H1 (cell line): ENCODE results near the gene SCNN1G.

ENCODE experiments used
- CEBPB ChIP-seq: IDR thresholded peaks from 2 replicates; pipeline ENCODE4 v1.6.1; 2012; ENCODE audit warnings: low read depth, low read length
- CHD2 ChIP-seq: IDR thresholded peaks from 2 replicates; pipeline ENCODE4 v1.6.1; 2012; ENCODE audit warnings: low read length, improper control_type of control experiment
- CREB1 ChIP-seq: IDR thresholded peaks from 2 replicates; pipeline ENCODE4 v1.6.1; 2012; ENCODE audit warnings: inconsistent platforms
- JUND ChIP-seq: IDR thresholded peaks from 2 replicates; pipeline ENCODE4 v1.6.1; 2011; ENCODE audit warnings: mild to moderate bottlenecking, improper control_type of control experiment, low read length
- KDM5A ChIP-seq: fragments of 200-600 bp; IDR thresholded peaks from 2 replicates; pipeline ENCODE4 v1.7.1; 2012; ENCODE audit warnings: mild to moderate bottlenecking, low read length, inconsistent platforms, mixed read lengths
- POLR2A ChIP-seq, 2 experiments: IDR thresholded peaks; 1 replicate in 1 of 2; 2 replicates in 1 of 2; pipeline ENCODE4 v1.6.1; 2011; ENCODE audit warnings: low read depth in 2 of 2, low read length in 2 of 2, mild to moderate bottlenecking in 2 of 2; ENCODE audit errors: control extremely low read depth in 1 of 2
- POLR2AphosphoS5 ChIP-seq: IDR thresholded peaks from 2 replicates; pipeline ENCODE4 v1.6.1; 2011; ENCODE audit warnings: low read depth, low read length
- RAD21 ChIP-seq, 2 experiments: IDR thresholded peaks in 1 of 2; conservative IDR thresholded peaks in 1 of 2; 2 replicates each; pipeline ENCODE4 v1.6.1; 2011; ENCODE audit warnings: low read depth in 2 of 2, low read length in 2 of 2, improper control_type of control experiment in 1 of 2, inconsistent platforms in 1 of 2, mild to moderate bottlenecking in 1 of 2, moderate library complexity in 1 of 2
- RFX5 ChIP-seq: IDR thresholded peaks from 2 replicates; pipeline ENCODE4 v1.6.1; 2011; ENCODE audit warnings: low read depth, low read length, improper control_type of control experiment, borderline replicate concordance
- SP1 ChIP-seq: IDR thresholded peaks from 2 replicates; pipeline ENCODE4 v1.6.1; 2011; ENCODE audit warnings: low read depth, low read length
- YY1 ChIP-seq: IDR thresholded peaks from 2 replicates; pipeline ENCODE4 v1.6.1; 2011; ENCODE audit warnings: low read depth, mild to moderate bottlenecking, low read length
- TF ChIP-seq, protein P1 (sequence below), 3 experiments: IDR thresholded peaks; 1 replicate in 2 of 3; 2 replicates in 1 of 3; pipeline versions ENCODE4 v1.5.1 to v1.6.1; 2011; ENCODE audit warnings: low read length in 3 of 3, mild to moderate bottlenecking in 3 of 3, inconsistent platforms in 2 of 3, low read depth in 1 of 3, moderate library complexity in 1 of 3; ENCODE audit not compliant: insufficient read depth in 1 of 3; ENCODE audit errors: control extremely low read depth in 1 of 3
- TF ChIP-seq, protein P2 (sequence below): IDR thresholded peaks from 2 replicates; pipeline ENCODE4 v1.6.1; 2011; ENCODE audit warnings: low read depth, mild to moderate bottlenecking, low read length; ENCODE audit not compliant: insufficient read depth
- TF ChIP-seq, protein P3 (sequence below): IDR thresholded peaks from 2 replicates; pipeline ENCODE4 v1.6.1; 2012; ENCODE audit warnings: inconsistent platforms

DNA sequence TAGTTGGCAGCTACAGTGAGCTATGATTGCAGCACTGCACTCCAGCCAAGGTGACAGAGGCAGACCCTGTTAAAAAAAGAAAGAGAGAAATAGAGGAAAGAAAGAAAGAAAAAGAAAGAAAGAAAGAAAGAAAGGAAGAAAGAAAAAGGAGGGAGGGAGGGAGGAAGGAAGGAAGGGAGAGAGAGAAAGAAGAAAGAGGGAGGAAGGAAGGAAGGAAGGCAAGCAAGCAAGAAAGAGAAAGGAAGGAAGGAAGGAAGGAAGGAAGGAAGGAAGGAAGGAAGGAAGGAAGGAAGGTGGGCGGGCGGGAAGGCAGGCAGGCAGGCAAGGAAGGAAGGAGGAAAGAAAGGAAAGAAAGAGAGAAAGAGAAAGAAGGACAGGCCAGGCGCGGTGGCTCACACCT, 1.0 kb upstream of the SCNN1G start:
- TF ChIP-seq, protein P1, sequence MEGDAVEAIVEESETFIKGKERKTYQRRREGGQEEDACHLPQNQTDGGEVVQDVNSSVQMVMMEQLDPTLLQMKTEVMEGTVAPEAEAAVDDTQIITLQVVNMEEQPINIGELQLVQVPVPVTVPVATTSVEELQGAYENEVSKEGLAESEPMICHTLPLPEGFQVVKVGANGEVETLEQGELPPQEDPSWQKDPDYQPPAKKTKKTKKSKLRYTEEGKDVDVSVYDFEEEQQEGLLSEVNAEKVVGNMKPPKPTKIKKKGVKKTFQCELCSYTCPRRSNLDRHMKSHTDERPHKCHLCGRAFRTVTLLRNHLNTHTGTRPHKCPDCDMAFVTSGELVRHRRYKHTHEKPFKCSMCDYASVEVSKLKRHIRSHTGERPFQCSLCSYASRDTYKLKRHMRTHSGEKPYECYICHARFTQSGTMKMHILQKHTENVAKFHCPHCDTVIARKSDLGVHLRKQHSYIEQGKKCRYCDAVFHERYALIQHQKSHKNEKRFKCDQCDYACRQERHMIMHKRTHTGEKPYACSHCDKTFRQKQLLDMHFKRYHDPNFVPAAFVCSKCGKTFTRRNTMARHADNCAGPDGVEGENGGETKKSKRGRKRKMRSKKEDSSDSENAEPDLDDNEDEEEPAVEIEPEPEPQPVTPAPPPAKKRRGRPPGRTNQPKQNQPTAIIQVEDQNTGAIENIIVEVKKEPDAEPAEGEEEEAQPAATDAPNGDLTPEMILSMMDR (IDR thresholded peaks at IDR 0.05; ENCODE audit: control extremely low read depth in 1 of 3, insufficient read depth in 1 of 3, low read depth in 1 of 3, low read length in 3 of 3) = no peak
- TF ChIP-seq SP1 (no peak), KDM5A (no peak), POLR2A (IDR thresholded peaks at IDR 0.05; ENCODE audit: control extremely low read depth in 1 of 2, low read depth in 2 of 2, low read length in 2 of 2) (no peak), CHD2 (no peak), RAD21 (IDR thresholded peaks at IDR 0.05 in 1 of 2, conservative IDR thresholded peaks at IDR 0.05 in 1 of 2; ENCODE audit: low read depth in 2 of 2, low read length in 2 of 2) (no peak), JUND (no peak), YY1 (no peak), CREB1 (no peak), RFX5 (no peak), POLR2AphosphoS5 (no peak), CEBPB (no peak)
- TF ChIP-seq, protein P2, sequence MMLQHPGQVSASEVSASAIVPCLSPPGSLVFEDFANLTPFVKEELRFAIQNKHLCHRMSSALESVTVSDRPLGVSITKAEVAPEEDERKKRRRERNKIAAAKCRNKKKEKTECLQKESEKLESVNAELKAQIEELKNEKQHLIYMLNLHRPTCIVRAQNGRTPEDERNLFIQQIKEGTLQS = no peak
- TF ChIP-seq, protein P3, sequence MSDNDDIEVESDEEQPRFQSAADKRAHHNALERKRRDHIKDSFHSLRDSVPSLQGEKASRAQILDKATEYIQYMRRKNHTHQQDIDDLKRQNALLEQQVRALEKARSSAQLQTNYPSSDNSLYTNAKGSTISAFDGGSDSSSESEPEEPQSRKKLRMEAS = no peak
